GM19035 (cell line): ENCODE results near the gene UBXN1.
"Not testable (repeated sequence)": the region's sequence is repeated elsewhere in the genome, so short reads cannot be mapped to it uniquely, and the experiment has no call there.

Experiments
- ATAC-seq: cut with Tn5 transposase; IDR thresholded peaks from one replicate; pipeline ENCODE4 v1.9.1; 2021; ENCODE audit not compliant: unreplicated experiment

The UBXN1 gene

GRCh38 chr11:62673196-62673525 lies 5.7 kb downstream of the UBXN1 start:
- no peak for ATAC-seq

- ATAC-seq, result peak; percentile 57
These were observed 7.1 kb downstream of the UBXN1 start, which contains the start of the genes LBHD1 and UQCC3 for GRCh38 chr11:62671608-62672389. LBHD1 (minus strand) TSS chr11:62672267; CDS start chr11:62670031, 2,236 bp downstream. UQCC3 (plus strand) TSS chr11:62671673; CDS start chr11:62671746, 73 bp downstream.

GRCh38 chr11:62671236-62671607 lies 7.7 kb downstream of the UBXN1 start:
- ATAC-seq, result peak; percentile 1

- ATAC-seq, result no peak
These were observed 9.3 kb downstream of the UBXN1 start for GRCh38 chr11:62669420-62670161.

- no peak for ATAC-seq
These were observed 11.4 kb downstream of the UBXN1 start for GRCh38 chr11:62667460-62667859.

GRCh38 chr11:62666259-62666926 lies 12.5 kb downstream of the UBXN1 start:
- ATAC-seq, result no peak

- ATAC-seq, result peak; percentile 13
These were observed 13.1 kb downstream of the UBXN1 start for GRCh38 chr11:62665599-62666258.

- ATAC-seq, result peak; percentile 87
These were observed 13.7 kb downstream of the UBXN1 start, which contains the start of the genes C11orf98 and CSKMT for GRCh38 chr11:62665075-62665598. C11orf98 (minus strand) TSS chr11:62665210; CDS start chr11:62665169, 41 bp downstream. CSKMT (plus strand) TSS chr11:62665312; CDS start chr11:62665880, 568 bp downstream.

- ATAC-seq, result peak; percentile 23
These were observed 14.3 kb downstream of the UBXN1 start for GRCh38 chr11:62664405-62665074.

GRCh38 chr11:62656796-62657429 lies 22.0 kb downstream of the UBXN1 start:
- no peak for ATAC-seq

GRCh38 chr11:62654297-62654696 lies 24.6 kb downstream of the UBXN1 start:
- no peak for ATAC-seq

- peak; percentile 35 for ATAC-seq
These were observed 26.5 kb downstream of the UBXN1 start for GRCh38 chr11:62652161-62653006.

- ATAC-seq, result not testable (repeated sequence)
These were observed 28.6 kb downstream of the UBXN1 start for GRCh38 chr11:62650283-62650682.

GRCh38 chr11:62649486-62649885 lies 29.4 kb downstream of the UBXN1 start:
- no peak for ATAC-seq

GRCh38 chr11:62648967-62649364 lies 29.9 kb downstream of the UBXN1 start:
- ATAC-seq, result no peak

- no peak for ATAC-seq
These were observed 30.5 kb downstream of the UBXN1 start for GRCh38 chr11:62648185-62648966.

GRCh38 chr11:62647609-62648005 lies 31.3 kb downstream of the UBXN1 start:
- ATAC-seq, result no peak
